SK-N-SH (cell line): ENCODE measurements around the gene IGF2R. TPM values are rescaled to one million over a fixed set of nuclear protein-coding genes. Genes with fewer than 3 reads are reported as not detected.

Experiments used
- CTCF ChIA-PET: fragments of 300-600, 350-600 bp; formaldehyde crosslinking; extraction: SDS; loops from one replicate; lab custom pipeline; 2021; lab: Yijun Ruan, JAX
- POLR2A ChIA-PET: fragments of 350-600 bp; sonication (Branson Sonifier 250); formaldehyde crosslinking; extraction: SDS; loops from one replicate; lab custom pipeline; 2020; ENCODE audit warnings: antibody characterized with exemption, inconsistent platforms; lab: Yijun Ruan, JAX
- DNase-seq: peaks from one replicate; pipeline ENCODE4 v3.0.0; 2012
- H2AFZ ChIP-seq: fragments of 200-600 bp; sonication (generic); 2 replicates; pipeline ENCODE4 v1.8.1; 2016; ENCODE audit warnings: antibody characterized with exemption, mild to moderate bottlenecking, low read depth
- H3F3A ChIP-seq: fragments of 200-600 bp; sonication (generic); replicated peaks from 2 replicates; pipeline ENCODE3; 2016; ENCODE audit warnings: antibody characterized with exemption, mild to moderate bottlenecking; ENCODE audit not compliant: insufficient read depth
- H3K27ac ChIP-seq, 2 experiments: fragments of 200-500 bp in 1 of 2; fragments of 200-600 bp in 1 of 2; sonication (Bioruptor generic) in 1 of 2; sonication (generic), shearing (Covaris generic) in 1 of 2; 2 replicates each; pipeline versions ENCODE4 v1.5.1 to v1.6.1; 2014 to 2016; ENCODE audit warnings: low read depth in 2 of 2, inconsistent platforms in 1 of 2, low read length in 1 of 2, mild to moderate bottlenecking in 1 of 2, mixed read lengths in 1 of 2
- H3K27me3 ChIP-seq: fragments of 200-600 bp; sonication (generic), shearing (Covaris generic); 2 replicates; pipeline ENCODE4 v1.6.1; 2016; ENCODE audit warnings: mixed run types; ENCODE audit not compliant: insufficient read depth
- H3K36me3 ChIP-seq, 2 experiments: fragments of 200-500 bp in 1 of 2; fragments of 200-600 bp in 1 of 2; sonication (Bioruptor generic) in 1 of 2; sonication (generic) in 1 of 2; replicated peaks in 1 of 2; 2 replicates each; pipeline versions ENCODE3 to v1.5.1; 2014 to 2016; ENCODE audit warnings: low read length in 1 of 2, mild to moderate bottlenecking in 1 of 2; ENCODE audit not compliant: insufficient read depth in 2 of 2, control insufficient read depth in 1 of 2
- H3K4me1 ChIP-seq, 2 experiments: fragments of 200-500 bp in 1 of 2; fragments of 200-600 bp in 1 of 2; sonication (Bioruptor generic) in 1 of 2; sonication (generic), shearing (Covaris generic) in 1 of 2; 2 replicates each; pipeline versions ENCODE4 v1.5.1 to v1.6.1; 2014 to 2016; ENCODE audit warnings: low read depth in 1 of 2, low read length in 1 of 2, mixed run types in 1 of 2; ENCODE audit not compliant: insufficient read depth in 2 of 2, control insufficient read depth in 1 of 2
- H3K4me2 ChIP-seq: fragments of 200-600 bp; sonication (generic), shearing (Covaris generic); 2 replicates; pipeline ENCODE4 v1.6.1; 2017; ENCODE audit warnings: mixed run types
- H3K4me3 ChIP-seq, 2 experiments: fragments of 200-500 bp in 1 of 2; fragments of 200-600 bp in 1 of 2; sonication (Bioruptor generic) in 1 of 2; sonication (generic), shearing (Covaris generic) in 1 of 2; 2 replicates each; pipeline versions ENCODE4 v1.5.1 to v1.8.1; 2014 to 2016; ENCODE audit warnings: low read depth in 2 of 2, inconsistent platforms in 1 of 2, low read length in 1 of 2, mild to moderate bottlenecking in 1 of 2, mixed read lengths in 1 of 2, moderate library complexity in 1 of 2
- H3K79me2 ChIP-seq: fragments of 200-600 bp; sonication (generic); 2 replicates; pipeline ENCODE4 v1.8.1; 2017; ENCODE audit warnings: mild to moderate bottlenecking; ENCODE audit not compliant: insufficient read depth
- H3K9ac ChIP-seq: fragments of 200-600 bp; sonication (generic); 2 replicates; pipeline ENCODE4 v1.6.1; 2017; ENCODE audit warnings: mixed run types
- H3K9me2 ChIP-seq: fragments of 200-600 bp; sonication (generic); 2 replicates; pipeline ENCODE4 v1.6.1; 2017; ENCODE audit warnings: mixed run types
- H3K9me3 ChIP-seq: fragments of 200-600 bp; sonication (generic); 2 replicates; pipeline ENCODE4 v1.6.1; 2017; ENCODE audit warnings: mixed run types, mild to moderate bottlenecking, moderate library complexity
- H4K20me1 ChIP-seq: fragments of 200-600 bp; sonication (generic); 2 replicates; pipeline ENCODE4 v1.6.1; 2017; ENCODE audit warnings: mild to moderate bottlenecking, mixed run types; ENCODE audit not compliant: insufficient read depth
- CHD2 ChIP-seq: fragments of 150-350 bp; IDR thresholded peaks from 2 replicates; pipeline ENCODE4 v1.6.1; 2018; ENCODE audit warnings: low read length; ENCODE audit not compliant: partially characterized antibody
- EZH2phosphoT487 ChIP-seq: fragments of 200-600 bp; sonication (generic); IDR thresholded peaks from 2 replicates; pipeline ENCODE4 v1.6.1; 2017; ENCODE audit warnings: low read depth, mixed run types, mild to moderate bottlenecking, antibody characterized with exemption, moderate library complexity, borderline replicate concordance
- FOXJ3 ChIP-seq: sonication (generic); formaldehyde crosslinking; IDR thresholded peaks from 2 replicates; pipeline ENCODE4 v1.5.1; 2020; ENCODE audit warnings: mild to moderate bottlenecking, missing genetic modification reagents
- FOXM1 ChIP-seq: IDR thresholded peaks from 2 replicates; pipeline ENCODE4 v1.4.0; 2012; ENCODE audit warnings: low read depth, mild to moderate bottlenecking
- JUND ChIP-seq: IDR thresholded peaks from 2 replicates; pipeline ENCODE4 v1.4.0; 2012
- MEF2A ChIP-seq: IDR thresholded peaks from 2 replicates; pipeline ENCODE4 v1.4.0; 2012; ENCODE audit warnings: low read depth, borderline replicate concordance
- MXI1 ChIP-seq: IDR thresholded peaks from 2 replicates; pipeline ENCODE4 v1.6.1; 2012; ENCODE audit warnings: mild to moderate bottlenecking, low read depth, low read length, improper control_type of control experiment
- NFIC ChIP-seq: IDR thresholded peaks from 2 replicates; pipeline ENCODE4 v1.4.0; 2012; ENCODE audit warnings: borderline replicate concordance
- NRF1 ChIP-seq: IDR thresholded peaks from 2 replicates; pipeline ENCODE4 v1.6.1; 2012; ENCODE audit warnings: low read depth, mild to moderate bottlenecking, low read length
- POLR2AphosphoS5 ChIP-seq: IDR thresholded peaks from 2 replicates; pipeline ENCODE4 v1.6.1; 2012; ENCODE audit warnings: low read depth, low read length
- RCOR1 ChIP-seq: fragments of 150-350 bp; IDR thresholded peaks from 2 replicates; pipeline ENCODE4 v1.6.1; 2017; ENCODE audit warnings: antibody characterized with exemption, low read length
- RXRA ChIP-seq: IDR thresholded peaks from 2 replicates; pipeline ENCODE4 v1.4.0; 2012; ENCODE audit warnings: low read depth, mild to moderate bottlenecking, borderline replicate concordance
- SMC3 ChIP-seq: IDR thresholded peaks from 2 replicates; pipeline ENCODE4 v1.6.1; 2012; ENCODE audit warnings: low read depth, low read length, improper control_type of control experiment
- TAF1 ChIP-seq: IDR thresholded peaks from 2 replicates; pipeline ENCODE4 v1.6.1; 2012; ENCODE audit warnings: low read depth, mild to moderate bottlenecking, low read length, moderate library complexity, borderline replicate concordance
- TCF12 ChIP-seq: IDR thresholded peaks from 2 replicates; pipeline ENCODE4 v1.4.0; 2012
- TEAD4 ChIP-seq: IDR thresholded peaks from 2 replicates; pipeline ENCODE4 v1.4.0; 2012; ENCODE audit warnings: mild to moderate bottlenecking, borderline replicate concordance; ENCODE audit not compliant: insufficient read depth
- YY1 ChIP-seq: IDR thresholded peaks from 2 replicates; pipeline ENCODE4 v1.4.0; 2012; ENCODE audit warnings: low read depth, mild to moderate bottlenecking
- WGBS: methylation state at CpG from one replicate; pipeline ENCODE4 v1.1.6; 2017; ENCODE audit warnings: low lambda C conversion rate; 5-methylcytosine and 5-hydroxymethylcytosine counted together
- polyA plus RNA-seq, 3 experiments: library from polyadenylated mRNA; depleted of rRNA; stranded (reverse); fragments of >200 nt; gene quantifications; 2 replicates each; pipeline ENCODE4 v1.2.3, GENCODE V29; 2012
- TF ChIP-seq, protein P1 (sequence below): IDR thresholded peaks from 2 replicates; pipeline ENCODE4 v1.4.0; 2012; ENCODE audit warnings: low read depth
- TF ChIP-seq, protein P2 (sequence below): fragments of 150-350 bp; IDR thresholded peaks from 2 replicates; pipeline ENCODE4 v1.6.1; 2016; ENCODE audit warnings: mild to moderate bottlenecking, low read depth, low read length
- TF ChIP-seq, protein P3 (sequence below): IDR thresholded peaks from 2 replicates; pipeline ENCODE4 v1.4.0; 2012; ENCODE audit warnings: low read depth, borderline replicate concordance
- TF ChIP-seq, protein P4 (sequence below): fragments of 150-350 bp; IDR thresholded peaks from 2 replicates; pipeline ENCODE4 v1.6.1; 2017; ENCODE audit warnings: antibody characterized with exemption, low read length, low read depth, borderline replicate concordance
- TF ChIP-seq, protein P5 (sequence below): fragments of 200-600 bp; sonication (generic); IDR thresholded peaks from 2 replicates; pipeline ENCODE4 v1.6.1; 2017; ENCODE audit warnings: antibody characterized with exemption, mild to moderate bottlenecking, moderate library complexity

IGF2R gene
- polyA plus RNA-seq, 1 of the 3 experiments (the other 2 are of a cell fraction) = 45.0 TPM

DNA sequence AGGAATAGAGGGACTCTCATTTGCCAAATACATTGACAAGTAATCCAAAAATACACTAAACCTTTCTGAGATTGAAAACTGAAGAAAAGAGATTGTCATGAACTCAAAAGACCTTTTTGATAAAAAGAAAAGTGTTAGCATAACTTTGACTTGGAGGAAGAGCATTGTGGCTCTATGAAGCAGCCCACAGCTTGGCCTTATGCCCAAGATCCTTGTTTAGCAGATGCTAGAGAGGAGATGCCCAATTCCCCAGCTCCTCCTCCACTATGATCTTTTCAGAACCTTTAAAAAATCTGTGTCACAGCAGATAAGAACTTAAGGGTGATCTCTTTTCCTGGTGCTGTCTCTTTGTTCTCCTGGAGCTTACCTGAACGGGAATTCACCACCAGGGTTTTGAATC, 35.8 kb upstream of the IGF2R start:
- Histone ChIP-seq H3K9me2 (no peaks in the 10 kb centered on the region), H3K36me3 (no peaks in the 10 kb centered on the region), H3F3A (no peaks in the 10 kb centered on the region), H2AFZ (no peak overlapping the region), H3K9ac (no peak overlapping the region), H3K9me3 (no peaks in the 10 kb centered on the region), H3K27me3 (no peaks in the 10 kb centered on the region), H3K4me3 (no peak overlapping the region), H3K4me1 (peaks cover 0 to 3% of the 10 kb centered on the region in 2 experiments; a peak in 2 of 4 replicates), H3K4me2 (no peak overlapping the region), H3K27ac (no peak overlapping the region), H3K79me2 (no peaks in the 10 kb centered on the region), H4K20me1 (no peaks in the 10 kb centered on the region)
- 9% methylated on average over 1 of the region's 1 CpG for WGBS
- CTCF ChIA-PET = interaction anchor here (1.3 to 1.8 kb wide), 3 partner anchors 9 to 69 kb away, joined by 3 to 5 read pairs (median 4); no protein-coding TSS in a partner anchor
- POLR2A ChIA-PET = no interaction called here
- DNase-seq = no peak
- TF ChIP-seq MXI1 (no peak), FOXM1 (no peak), TEAD4 (no peak), JUND (no peak), CHD2 (no peak), POLR2AphosphoS5 (no peak), MEF2A (no peak), NFIC (no peak), EZH2phosphoT487 (no peak)
- TF ChIP-seq, protein P1, sequence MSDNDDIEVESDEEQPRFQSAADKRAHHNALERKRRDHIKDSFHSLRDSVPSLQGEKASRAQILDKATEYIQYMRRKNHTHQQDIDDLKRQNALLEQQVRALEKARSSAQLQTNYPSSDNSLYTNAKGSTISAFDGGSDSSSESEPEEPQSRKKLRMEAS = no peak
- TF ChIP-seq, protein P2, sequence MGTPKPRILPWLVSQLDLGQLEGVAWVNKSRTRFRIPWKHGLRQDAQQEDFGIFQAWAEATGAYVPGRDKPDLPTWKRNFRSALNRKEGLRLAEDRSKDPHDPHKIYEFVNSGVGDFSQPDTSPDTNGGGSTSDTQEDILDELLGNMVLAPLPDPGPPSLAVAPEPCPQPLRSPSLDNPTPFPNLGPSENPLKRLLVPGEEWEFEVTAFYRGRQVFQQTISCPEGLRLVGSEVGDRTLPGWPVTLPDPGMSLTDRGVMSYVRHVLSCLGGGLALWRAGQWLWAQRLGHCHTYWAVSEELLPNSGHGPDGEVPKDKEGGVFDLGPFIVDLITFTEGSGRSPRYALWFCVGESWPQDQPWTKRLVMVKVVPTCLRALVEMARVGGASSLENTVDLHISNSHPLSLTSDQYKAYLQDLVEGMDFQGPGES = no peak
- TF ChIP-seq, protein P3, sequence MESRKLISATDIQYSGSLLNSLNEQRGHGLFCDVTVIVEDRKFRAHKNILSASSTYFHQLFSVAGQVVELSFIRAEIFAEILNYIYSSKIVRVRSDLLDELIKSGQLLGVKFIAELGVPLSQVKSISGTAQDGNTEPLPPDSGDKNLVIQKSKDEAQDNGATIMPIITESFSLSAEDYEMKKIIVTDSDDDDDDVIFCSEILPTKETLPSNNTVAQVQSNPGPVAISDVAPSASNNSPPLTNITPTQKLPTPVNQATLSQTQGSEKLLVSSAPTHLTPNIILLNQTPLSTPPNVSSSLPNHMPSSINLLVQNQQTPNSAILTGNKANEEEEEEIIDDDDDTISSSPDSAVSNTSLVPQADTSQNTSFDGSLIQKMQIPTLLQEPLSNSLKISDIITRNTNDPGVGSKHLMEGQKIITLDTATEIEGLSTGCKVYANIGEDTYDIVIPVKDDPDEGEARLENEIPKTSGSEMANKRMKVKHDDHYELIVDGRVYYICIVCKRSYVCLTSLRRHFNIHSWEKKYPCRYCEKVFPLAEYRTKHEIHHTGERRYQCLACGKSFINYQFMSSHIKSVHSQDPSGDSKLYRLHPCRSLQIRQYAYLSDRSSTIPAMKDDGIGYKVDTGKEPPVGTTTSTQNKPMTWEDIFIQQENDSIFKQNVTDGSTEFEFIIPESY = no peak

DNA sequence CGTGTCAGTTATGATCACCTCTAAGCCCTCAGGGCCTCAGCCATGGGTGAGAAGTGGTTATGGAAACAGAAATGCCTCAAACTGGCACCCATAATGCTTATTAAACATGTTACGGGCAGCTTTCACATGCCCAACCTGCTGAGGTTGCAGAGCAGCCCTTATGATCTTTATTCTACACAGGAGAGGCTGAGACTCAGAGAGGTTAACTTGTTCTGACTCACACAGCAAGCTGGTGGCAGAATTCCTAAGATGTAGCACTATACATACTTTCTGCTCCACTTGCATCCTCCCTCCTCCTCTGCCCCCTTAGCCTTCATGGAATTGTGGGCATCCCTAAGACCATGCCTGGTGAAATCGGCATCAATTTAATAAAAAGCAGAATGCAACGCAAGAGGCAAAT, 34.7 kb upstream of the IGF2R start:
- CTCF ChIA-PET = no interaction called here
- WGBS = 21% methylated on average over 4 of the region's 4 CpGs
- H3K36me3 ChIP-seq = no peaks in the 10 kb centered on the region
- no peaks in the 10 kb centered on the region for H3F3A ChIP-seq
- no peaks in the 10 kb centered on the region for H3K9me3 ChIP-seq
- H3K9me2 ChIP-seq = no peaks in the 10 kb centered on the region
- no peak overlapping the region for H2AFZ ChIP-seq
- H3K27ac ChIP-seq = no peak overlapping the region
- H3K4me2 ChIP-seq = peak overlapping the region; percentile 50; the same call in 1 of the 2 replicates
- H4K20me1 ChIP-seq = no peaks in the 10 kb centered on the region
- H3K27me3 ChIP-seq = no peaks in the 10 kb centered on the region
- peaks cover 0 to 3% of the 10 kb centered on the region in 2 experiments; a peak in 2 of 4 replicates for H3K4me1 ChIP-seq
- no peaks in the 10 kb centered on the region for H3K79me2 ChIP-seq
- no peak overlapping the region; a peak in 1 of 4 replicates for H3K4me3 ChIP-seq
- DNase-seq = no peak
- POLR2A ChIA-PET = no interaction called here
- H3K9ac ChIP-seq = no peak overlapping the region
- no peak for TF ChIP-seq NRF1
- TF ChIP-seq CHD2 = no peak
- TF ChIP-seq MXI1 = no peak
- no peak for TF ChIP-seq TCF12
- TF ChIP-seq, protein P4, sequence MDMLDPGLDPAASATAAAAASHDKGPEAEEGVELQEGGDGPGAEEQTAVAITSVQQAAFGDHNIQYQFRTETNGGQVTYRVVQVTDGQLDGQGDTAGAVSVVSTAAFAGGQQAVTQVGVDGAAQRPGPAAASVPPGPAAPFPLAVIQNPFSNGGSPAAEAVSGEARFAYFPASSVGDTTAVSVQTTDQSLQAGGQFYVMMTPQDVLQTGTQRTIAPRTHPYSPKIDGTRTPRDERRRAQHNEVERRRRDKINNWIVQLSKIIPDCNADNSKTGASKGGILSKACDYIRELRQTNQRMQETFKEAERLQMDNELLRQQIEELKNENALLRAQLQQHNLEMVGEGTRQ = no peak
- no peak for TF ChIP-seq SMC3
- no peak for TF ChIP-seq NFIC
- no peak for TF ChIP-seq POLR2AphosphoS5
- TF ChIP-seq YY1 = no peak
- TF ChIP-seq TAF1 = no peak
- no peak for TF ChIP-seq RXRA
- TF ChIP-seq FOXJ3 (CRISPR knock-in tag) = no peak
- TF ChIP-seq, protein P5, sequence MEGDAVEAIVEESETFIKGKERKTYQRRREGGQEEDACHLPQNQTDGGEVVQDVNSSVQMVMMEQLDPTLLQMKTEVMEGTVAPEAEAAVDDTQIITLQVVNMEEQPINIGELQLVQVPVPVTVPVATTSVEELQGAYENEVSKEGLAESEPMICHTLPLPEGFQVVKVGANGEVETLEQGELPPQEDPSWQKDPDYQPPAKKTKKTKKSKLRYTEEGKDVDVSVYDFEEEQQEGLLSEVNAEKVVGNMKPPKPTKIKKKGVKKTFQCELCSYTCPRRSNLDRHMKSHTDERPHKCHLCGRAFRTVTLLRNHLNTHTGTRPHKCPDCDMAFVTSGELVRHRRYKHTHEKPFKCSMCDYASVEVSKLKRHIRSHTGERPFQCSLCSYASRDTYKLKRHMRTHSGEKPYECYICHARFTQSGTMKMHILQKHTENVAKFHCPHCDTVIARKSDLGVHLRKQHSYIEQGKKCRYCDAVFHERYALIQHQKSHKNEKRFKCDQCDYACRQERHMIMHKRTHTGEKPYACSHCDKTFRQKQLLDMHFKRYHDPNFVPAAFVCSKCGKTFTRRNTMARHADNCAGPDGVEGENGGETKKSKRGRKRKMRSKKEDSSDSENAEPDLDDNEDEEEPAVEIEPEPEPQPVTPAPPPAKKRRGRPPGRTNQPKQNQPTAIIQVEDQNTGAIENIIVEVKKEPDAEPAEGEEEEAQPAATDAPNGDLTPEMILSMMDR = no peak
- TF ChIP-seq JUND = no peak
- no peak for TF ChIP-seq RCOR1
- TF ChIP-seq EZH2phosphoT487 = no peak
